Urinary bladder (tissue), 4 donors: ENCODE measurements around the gene FLRT2. TPM values are rescaled to one million over a fixed set of nuclear protein-coding genes. Genes with fewer than 3 reads are reported as not detected.

Experiments used
- DNase-seq: peaks from one replicate; pipeline ENCODE4 v3.0.0-alpha.2; 2015; ENCODE audit errors: extremely low spot score
- H3K27ac ChIP-seq: one replicate; pipeline ENCODE4 v1.5.1; 2013; ENCODE audit warnings: low read depth, mild to moderate bottlenecking, moderate library complexity
- H3K36me3 ChIP-seq: one replicate; pipeline ENCODE4 v1.6.1; 2013; ENCODE audit warnings: mild to moderate bottlenecking, moderate library complexity; ENCODE audit not compliant: insufficient read depth
- H3K4me1 ChIP-seq: one replicate; pipeline ENCODE4 v1.6.1; 2013; ENCODE audit warnings: mild to moderate bottlenecking, moderate library complexity; ENCODE audit not compliant: insufficient read depth
- H3K4me3 ChIP-seq: one replicate; pipeline ENCODE4 v1.5.1; 2013; ENCODE audit warnings: low read depth, low read length
- WGBS: extraction: QIAGEN DNeasy Blood & Tissue Kit; methylation state at CpG from one replicate; pipeline ENCODE4 v1.1.7; 2013; 5-methylcytosine and 5-hydroxymethylcytosine counted together
- polyA plus RNA-seq: library from polyadenylated mRNA; stranded (reverse); fragments of 200-250 nt; gene quantifications from one replicate; pipeline ENCODE4 v1.2.3, GENCODE V29; 2013
- total RNA-seq: library from RNA; depleted of rRNA; stranded (reverse); fragments of >200 nt; gene quantifications from one replicate; pipeline ENCODE4 v1.2.3, GENCODE V29; 2014
- donor health status: healthy with polysubstance abuse.
- donor health status: healthy.

FLRT2 gene, protein sequence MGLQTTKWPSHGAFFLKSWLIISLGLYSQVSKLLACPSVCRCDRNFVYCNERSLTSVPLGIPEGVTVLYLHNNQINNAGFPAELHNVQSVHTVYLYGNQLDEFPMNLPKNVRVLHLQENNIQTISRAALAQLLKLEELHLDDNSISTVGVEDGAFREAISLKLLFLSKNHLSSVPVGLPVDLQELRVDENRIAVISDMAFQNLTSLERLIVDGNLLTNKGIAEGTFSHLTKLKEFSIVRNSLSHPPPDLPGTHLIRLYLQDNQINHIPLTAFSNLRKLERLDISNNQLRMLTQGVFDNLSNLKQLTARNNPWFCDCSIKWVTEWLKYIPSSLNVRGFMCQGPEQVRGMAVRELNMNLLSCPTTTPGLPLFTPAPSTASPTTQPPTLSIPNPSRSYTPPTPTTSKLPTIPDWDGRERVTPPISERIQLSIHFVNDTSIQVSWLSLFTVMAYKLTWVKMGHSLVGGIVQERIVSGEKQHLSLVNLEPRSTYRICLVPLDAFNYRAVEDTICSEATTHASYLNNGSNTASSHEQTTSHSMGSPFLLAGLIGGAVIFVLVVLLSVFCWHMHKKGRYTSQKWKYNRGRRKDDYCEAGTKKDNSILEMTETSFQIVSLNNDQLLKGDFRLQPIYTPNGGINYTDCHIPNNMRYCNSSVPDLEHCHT
- total RNA-seq = 194 TPM
- 15.7 TPM for polyA plus RNA-seq

DNA sequence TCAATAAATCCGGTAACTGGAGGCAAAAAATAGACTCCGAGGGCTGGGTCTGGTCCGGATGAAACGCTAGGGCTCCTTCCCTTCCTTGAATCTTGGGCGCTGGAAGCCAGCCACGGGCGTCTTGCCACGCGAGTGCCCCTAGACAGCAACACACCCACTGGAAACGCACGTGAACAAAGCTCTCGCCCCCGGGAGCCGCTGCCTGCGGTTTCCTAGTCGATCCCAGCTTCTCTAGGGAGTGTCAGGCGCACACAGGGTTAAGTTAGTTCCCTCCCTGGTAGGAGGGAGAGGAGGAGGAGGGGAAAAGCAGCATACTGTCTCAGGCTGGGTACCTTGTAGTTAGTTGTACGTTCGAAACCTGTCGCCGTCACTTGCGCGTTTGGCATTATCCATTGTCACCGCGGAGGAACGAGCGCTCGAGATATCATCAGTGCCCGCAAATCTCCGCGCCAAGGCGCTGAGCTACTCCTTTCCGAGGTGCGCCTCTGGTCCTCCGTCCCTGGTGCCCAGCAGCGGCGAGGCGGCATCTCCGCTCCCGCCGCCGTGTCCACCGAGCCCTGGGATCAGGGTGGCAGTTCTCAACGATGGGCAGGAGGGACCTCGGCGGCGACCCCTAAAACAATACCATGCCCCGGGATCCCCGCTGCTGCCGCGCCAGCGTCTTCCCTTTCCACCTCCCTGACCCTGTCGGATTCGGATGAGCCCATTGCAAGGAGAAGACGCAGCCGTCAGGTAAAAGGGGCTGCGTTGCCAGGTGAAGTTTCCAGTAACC lies at the start of gene FLRT2:
Gene FLRT2, plus strand, starts transcription at position 342 of the 772 bp plus-strand sequence. CDS start 91,371 bp downstream, outside the sequence.
- H3K27ac ChIP-seq = no peak within 1 kb of the TSS
- no peak for DNase-seq
- H3K36me3 ChIP-seq = no peaks in the 10 kb centered on the region
- under 1% methylated on average over 57 of the region's 57 CpGs for WGBS
- H3K4me3 ChIP-seq = peak within 1 kb of the TSS; percentile 39
- H3K4me1 ChIP-seq = peaks cover 1% of the 10 kb centered on the region

DNA sequence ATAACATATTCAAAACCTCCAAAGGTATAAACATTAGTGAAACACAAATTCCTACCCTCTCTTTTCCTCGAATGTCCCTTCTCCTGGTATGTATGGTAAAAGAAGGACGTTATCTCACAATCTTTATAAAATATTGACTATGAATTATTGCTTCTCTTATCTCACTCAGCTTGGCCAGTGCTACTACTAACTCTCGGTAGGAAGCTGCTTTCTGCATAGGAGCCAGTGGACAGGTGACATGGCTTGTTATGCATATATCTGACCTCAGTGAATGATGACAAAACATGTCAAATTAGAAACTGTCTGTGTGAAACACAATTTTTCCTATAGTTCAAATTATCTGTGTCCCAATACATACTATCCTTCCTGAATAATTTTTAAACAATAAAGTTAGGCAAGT lies 48.5 kb upstream of the FLRT2 start:
- Histone ChIP-seq H3K4me3 (no peak overlapping the region), H3K36me3 (no peaks in the 10 kb centered on the region), H3K27ac (no peak overlapping the region), H3K4me1 (no peaks in the 10 kb centered on the region)
- no peak for DNase-seq
- 58% methylated on average over 3 of the region's 3 CpGs for WGBS

GRCh38 chr14:85482552-85482951 lies 47.4 kb upstream of the FLRT2 start:
- no peaks in the 10 kb centered on the region for H3K4me1 ChIP-seq
- 85% methylated on average over 4 of the region's 4 CpGs for WGBS
- no peak for DNase-seq
- no peak overlapping the region for H3K27ac ChIP-seq
- no peak overlapping the region for H3K4me3 ChIP-seq
- no peaks in the 10 kb centered on the region for H3K36me3 ChIP-seq

- H3K27ac ChIP-seq = no peak overlapping the region
- 59% methylated on average over 2 of the region's 2 CpGs for WGBS
- DNase-seq = no peak
Observed at GRCh38 chr14:85483037-85483436, 46.9 kb upstream of the FLRT2 start.

GRCh38 chr14:85483652-85484051 lies 46.3 kb upstream of the FLRT2 start:
- Histone ChIP-seq H3K4me3 (no peak overlapping the region), H3K36me3 (no peaks in the 10 kb centered on the region), H3K4me1 (no peaks in the 10 kb centered on the region), H3K27ac (no peak overlapping the region)
- no peak for DNase-seq

More at GRCh38 chr14:85483037-85483436, 46.9 kb upstream of the FLRT2 start:
- Histone ChIP-seq H3K4me3 (no peak overlapping the region), H3K36me3 (no peaks in the 10 kb centered on the region), H3K4me1 (no peaks in the 10 kb centered on the region)

GRCh38 chr14:85487215-85487614 lies 42.7 kb upstream of the FLRT2 start:
- no peak for DNase-seq
- no peak overlapping the region for H3K4me3 ChIP-seq
- no peaks in the 10 kb centered on the region for H3K36me3 ChIP-seq
- WGBS = 63% methylated on average over 4 of the region's 4 CpGs
- no peaks in the 10 kb centered on the region for H3K4me1 ChIP-seq
- no peak overlapping the region for H3K27ac ChIP-seq

DNA sequence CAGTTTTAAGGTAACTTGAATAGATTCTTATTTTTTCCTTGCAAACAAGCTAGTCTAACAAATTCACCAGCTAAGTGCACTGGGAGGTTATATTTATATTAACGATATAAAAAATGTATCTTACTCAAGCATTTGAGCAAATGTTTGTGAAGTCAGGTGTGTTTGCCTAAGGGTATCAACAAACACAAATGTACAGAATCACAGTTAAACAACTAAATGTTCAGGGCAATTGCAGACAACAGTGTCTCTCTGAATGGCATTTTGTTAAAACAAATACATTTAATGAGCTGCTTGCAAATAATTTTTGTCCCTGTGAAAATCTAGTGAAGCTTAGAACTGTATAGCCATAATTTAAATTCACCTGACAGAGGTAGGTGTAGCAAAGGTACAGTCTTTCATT lies 28.2 kb upstream of the FLRT2 start:
- Histone ChIP-seq H3K4me3 (no peak overlapping the region), H3K36me3 (no peaks in the 10 kb centered on the region), H3K27ac (no peak overlapping the region), H3K4me1 (no peaks in the 10 kb centered on the region)
- no peak for DNase-seq
- WGBS = 87% methylated on average over 1 of the region's 1 CpG

GRCh38 chr14:85508863-85509262 lies 21.1 kb upstream of the FLRT2 start:
- DNase-seq = no peak
- no peak overlapping the region for H3K4me3 ChIP-seq
- H3K36me3 ChIP-seq = no peaks in the 10 kb centered on the region
- 85% methylated on average over 6 of the region's 6 CpGs for WGBS
- no peak overlapping the region for H3K27ac ChIP-seq
- no peaks in the 10 kb centered on the region for H3K4me1 ChIP-seq

GRCh38 chr14:85512451-85512850 lies 17.5 kb upstream of the FLRT2 start:
- H3K27ac ChIP-seq = no peak overlapping the region
- 47% methylated on average over 2 of the region's 2 CpGs for WGBS
- H3K36me3 ChIP-seq = no peaks in the 10 kb centered on the region
- H3K4me3 ChIP-seq = no peak overlapping the region
- no peak for DNase-seq
- H3K4me1 ChIP-seq = no peaks in the 10 kb centered on the region

DNA sequence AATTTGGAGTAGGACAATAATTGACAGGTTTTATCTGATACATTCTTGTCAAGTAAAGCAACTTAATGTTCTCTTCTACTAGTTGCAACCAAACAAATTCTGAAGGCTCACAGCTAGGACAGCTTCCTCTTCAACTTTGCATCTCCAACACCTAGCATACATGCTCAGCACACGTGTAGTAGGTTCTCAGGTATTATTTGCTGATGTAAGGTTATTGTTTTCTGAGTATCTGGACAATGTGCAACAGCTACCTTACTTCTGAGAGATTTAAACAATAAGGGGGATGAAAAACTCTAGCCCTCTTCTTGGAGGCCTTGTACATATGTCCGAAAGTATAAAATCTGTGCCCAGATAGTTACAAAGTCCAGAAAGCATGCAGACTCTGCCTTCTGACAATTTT lies 15.5 kb upstream of the FLRT2 start:
- H3K36me3 ChIP-seq = no peaks in the 10 kb centered on the region
- H3K4me3 ChIP-seq = no peak overlapping the region
- no peak overlapping the region for H3K27ac ChIP-seq
- H3K4me1 ChIP-seq = no peaks in the 10 kb centered on the region
- no peak for DNase-seq
- 92% methylated on average over 2 of the region's 2 CpGs for WGBS

DNA sequence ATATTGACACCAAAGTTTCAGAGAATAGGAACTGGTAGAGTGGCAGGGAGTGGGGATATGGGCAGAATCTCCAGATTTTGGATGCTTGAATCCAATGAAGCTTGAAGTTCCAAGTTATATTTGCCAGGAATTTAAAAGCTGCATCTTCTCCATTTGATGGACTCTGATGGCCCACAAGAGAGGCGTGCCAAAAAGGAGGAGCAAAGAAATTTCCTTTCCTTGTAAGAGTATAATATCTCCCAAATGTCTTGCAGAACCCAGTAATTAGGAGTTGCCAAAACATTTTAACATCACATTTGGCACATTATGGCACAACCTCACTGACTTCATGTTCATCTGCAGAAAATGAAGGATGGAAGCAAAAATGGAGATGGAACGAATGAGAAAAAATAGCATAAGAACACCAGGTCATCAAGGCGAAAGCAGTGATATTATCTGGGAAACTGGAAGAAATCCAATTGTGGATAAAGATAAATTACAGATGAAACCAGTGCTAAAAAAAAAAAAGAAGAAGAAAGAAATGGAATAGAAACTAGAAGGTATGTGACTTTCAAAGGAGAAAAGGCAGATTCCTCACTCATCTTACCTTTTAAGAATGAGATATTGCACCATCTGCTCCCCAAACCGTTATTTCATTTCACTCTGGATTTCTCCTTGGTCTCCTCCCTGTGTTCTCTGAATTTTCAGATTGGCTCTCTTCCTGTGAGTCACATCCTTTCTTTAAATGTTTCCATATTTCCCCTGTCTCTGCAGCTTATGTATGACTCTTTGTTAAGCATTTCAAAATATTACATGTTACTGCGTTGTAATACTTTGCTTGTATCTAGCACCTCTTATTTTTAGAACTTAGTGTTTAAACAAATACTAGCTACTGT lies 13.5 kb upstream of the FLRT2 start:
- DNase-seq = no peak
- Histone ChIP-seq H3K27ac (no peak overlapping the region), H3K4me1 (no peaks in the 10 kb centered on the region), H3K36me3 (no peaks in the 10 kb centered on the region), H3K4me3 (no peak overlapping the region)
- 62% methylated on average over 5 of the region's 5 CpGs for WGBS

GRCh38 chr14:85517114-85517688 lies 12.7 kb upstream of the FLRT2 start:
- Histone ChIP-seq H3K4me1 (no peaks in the 10 kb centered on the region), H3K27ac (no peak overlapping the region), H3K4me3 (no peak overlapping the region), H3K36me3 (no peaks in the 10 kb centered on the region)
- 92% methylated on average over 2 of the region's 2 CpGs for WGBS
- no peak for DNase-seq
